NCI-H1105 treated with DMSO at 0.1 percent for 48 hours (cell line): ENCODE data around the gene ADCY7.

Source experiments
- DNase-seq: peaks from one replicate; lab custom pipeline; 2025; lab: John Stamatoyannopoulos, UW

The ADCY7 gene

DNA sequence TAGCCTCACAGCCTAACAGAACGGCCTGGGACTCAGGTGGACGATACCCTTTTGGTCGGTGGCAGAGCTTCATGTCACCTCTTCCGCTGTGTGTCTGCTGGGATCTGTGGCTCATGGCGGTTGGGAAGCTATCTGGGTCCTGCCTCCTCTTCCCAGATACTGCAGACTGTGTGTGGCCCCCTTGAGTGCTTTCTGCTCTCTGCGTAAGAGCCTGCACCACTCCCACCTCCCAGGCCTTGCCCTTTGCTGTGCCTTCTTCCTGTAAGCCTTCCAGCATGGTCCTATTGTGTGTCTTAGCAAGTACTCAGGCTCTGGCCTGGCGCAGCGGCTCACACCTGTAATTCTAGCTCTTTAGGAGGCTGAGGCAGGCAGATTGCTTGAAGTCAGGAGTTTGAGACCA is 17.5 kb upstream of the ADCY7 start:
- DNase-seq: no peak

DNA sequence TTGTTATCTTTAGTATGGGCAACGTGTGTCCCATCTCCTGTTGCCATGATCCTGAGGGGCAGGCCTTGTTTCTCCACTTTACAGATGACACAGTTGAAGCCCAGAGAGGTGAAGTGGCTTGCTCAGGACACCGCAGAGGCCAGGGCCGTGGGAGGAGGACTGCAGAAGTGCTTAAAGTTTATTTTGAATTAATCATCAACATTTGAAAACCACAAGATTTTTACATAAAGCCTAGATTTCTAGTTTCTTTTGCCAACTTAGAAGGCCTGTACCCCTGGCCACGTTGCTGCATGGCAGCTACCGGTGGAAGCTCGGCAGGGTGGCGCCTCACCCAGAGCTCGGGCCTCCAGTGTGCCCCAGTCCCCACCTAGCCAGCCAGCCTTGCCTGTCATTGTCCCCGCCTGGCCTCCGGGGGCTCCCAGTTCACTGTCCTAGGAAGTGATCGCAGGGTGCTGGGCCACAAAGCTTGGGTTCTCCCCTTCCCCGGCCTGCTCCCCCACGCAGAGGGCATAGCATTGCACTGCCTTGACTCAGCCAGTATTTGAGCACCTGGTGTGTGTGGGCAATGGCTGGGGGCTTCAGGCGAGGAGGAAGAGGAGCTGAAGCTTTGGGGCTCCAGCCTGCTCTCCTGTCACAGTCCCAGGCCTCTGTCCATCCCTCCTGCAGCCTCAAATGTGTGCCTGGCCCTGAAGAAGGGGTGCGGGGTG is 14.8 kb upstream of the ADCY7 start:
- no peak for DNase-seq

DNA sequence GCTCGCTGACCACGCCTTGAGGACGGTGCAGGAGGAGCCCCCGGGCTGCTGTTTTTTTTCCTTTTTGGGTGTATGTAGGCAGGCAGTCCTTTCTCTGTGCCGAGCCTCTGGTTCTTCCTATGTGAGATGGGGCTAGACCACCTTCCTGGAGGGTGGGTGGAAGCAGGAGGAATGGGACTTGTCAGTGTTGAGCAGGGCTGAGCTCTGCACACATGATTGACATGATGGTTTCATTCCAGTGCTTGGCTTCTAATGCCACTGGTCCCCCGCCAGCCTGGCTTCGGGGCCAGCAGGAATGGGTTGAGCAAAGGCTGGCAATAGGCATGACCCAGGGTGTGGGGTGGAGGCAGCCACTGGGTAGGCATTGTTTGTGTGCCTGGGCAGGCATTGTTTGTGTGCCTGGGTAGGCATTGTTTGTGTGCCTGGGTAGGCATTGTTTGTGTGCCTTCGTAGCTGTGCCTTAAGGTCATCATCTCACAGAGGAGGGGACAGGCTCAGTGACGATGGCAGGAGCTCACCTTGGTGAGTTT is 14.2 kb upstream of the ADCY7 start:
- DNase-seq: no peak

DNA sequence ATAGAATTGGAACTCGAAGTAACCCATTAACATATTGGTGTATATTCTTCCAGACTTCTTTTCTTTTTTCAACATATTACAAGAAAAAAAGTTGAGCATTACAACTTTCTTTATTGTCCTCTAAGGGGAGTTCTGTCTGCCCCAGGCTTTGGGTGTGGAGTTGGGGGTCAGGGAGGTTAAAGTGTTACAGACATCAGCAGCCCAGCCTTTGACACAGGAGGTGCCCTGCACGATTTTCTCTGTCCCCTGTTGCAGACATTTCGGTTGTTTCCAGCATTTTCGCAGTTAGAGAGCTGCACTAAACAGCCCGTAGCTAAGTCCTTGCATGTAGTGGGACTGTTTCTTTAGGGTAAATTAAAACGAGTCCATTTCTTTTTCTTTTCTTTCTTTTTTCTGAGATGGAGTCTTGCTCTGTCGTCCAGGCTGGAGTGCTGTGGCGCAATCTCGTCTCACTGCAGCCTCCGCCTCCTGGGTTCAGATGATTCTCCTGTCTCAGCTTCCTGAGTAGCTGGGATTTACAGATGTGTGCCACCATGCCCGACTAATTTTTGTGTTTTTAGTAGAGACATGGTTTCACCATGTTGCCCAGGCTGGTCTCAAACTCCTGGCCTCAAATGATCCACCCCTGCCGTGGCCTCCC is 13.4 kb upstream of the ADCY7 start:
- no peak for DNase-seq

DNA sequence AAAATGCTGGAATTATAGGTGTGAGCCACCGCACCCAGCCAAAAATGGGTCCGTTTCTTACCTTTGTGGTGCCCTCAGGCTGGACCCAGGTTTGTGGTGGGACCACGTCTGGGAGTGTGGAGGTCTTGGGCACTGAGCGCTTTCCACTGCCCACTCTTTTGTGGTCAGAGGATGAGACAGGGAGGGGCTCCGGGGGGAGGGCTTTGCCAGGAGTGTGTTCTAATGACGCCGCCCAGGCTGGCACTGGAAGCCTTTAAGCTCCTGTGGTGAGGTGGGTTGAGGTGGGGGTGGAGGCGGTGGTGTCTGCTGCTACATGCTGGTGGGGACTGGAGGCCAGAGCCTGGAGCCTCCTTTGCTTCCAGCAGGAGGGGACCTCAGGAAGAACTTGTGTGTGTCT is 12.8 kb upstream of the ADCY7 start:
- no peak for DNase-seq

DNA sequence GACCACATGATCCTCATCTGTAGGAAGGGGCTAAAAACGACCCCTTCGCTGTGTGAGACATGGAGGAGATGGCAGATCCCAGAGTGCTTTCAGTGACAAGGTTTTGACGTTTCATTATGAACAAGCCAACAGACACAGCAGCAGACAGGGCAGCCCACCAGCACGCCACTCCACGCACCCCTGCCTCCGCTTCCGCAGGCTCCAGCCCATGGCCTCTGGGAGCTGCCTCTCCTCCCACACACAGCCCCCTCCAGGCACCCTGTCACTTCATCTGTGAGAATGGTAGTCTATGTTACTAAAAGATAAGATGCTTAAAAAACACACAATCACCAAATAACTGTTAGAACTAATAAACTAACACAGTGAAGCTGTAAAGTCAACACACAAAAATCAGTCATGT is 12.3 kb upstream of the ADCY7 start:
- DNase-seq: no peak

DNA sequence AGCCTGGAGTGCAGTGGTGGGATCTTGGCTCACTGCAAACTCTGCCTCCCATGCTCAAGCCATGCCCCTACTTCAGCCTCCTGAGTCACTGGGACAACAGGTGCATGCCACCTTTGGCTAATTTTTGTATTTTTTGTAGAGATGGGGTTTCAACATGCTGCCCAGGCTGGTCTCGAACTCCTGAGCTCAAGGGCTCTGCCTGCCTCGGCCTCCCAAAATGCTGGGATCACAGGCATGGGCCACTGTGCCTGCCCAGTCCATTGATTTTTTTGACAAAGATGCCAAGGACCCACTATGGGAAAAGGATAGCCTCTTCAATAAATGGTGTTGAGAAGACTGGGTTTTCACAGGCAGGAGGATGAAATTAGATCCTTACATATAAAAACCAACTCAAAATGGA is 10.8 kb upstream of the ADCY7 start:
- no peak for DNase-seq

DNA sequence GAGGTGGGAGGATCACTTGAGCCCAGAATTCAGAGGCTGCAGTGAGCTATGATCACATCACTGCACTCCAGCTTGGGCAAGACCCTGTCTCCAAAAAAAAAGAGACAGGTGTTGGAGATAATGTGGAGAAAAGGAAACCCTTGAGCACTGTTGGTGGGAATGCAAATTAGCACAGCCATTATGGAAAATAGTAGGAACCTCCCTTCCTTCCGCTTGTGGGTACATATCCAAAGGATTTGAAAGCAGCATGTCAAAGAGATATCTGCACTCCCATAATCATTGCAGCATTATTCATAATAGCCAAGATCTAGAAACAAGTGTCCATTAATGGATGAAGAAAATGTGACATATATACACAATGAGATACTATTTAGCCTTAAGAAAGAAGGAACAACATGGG is 9.7 kb upstream of the ADCY7 start:
- no peak for DNase-seq

DNA sequence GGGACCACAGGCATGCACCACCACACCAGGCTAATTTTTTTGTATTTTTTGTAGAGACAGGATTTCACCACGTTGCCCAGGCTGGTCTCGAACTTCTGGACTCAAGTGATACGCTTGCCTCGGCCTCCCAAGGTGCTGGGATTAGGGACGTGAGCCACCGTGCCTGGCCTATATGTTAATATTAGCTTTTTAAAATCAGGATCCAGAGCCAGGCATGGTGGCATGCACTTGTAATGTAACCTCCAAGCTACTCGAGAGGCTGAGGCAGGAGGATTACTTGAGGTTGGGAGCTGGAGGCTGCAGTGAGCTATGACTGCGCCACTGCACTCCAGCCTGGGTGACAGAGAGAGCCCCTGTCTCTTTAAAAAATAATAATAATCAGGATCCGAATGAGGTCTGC is 8.5 kb upstream of the ADCY7 start:
- DNase-seq: no peak

DNA sequence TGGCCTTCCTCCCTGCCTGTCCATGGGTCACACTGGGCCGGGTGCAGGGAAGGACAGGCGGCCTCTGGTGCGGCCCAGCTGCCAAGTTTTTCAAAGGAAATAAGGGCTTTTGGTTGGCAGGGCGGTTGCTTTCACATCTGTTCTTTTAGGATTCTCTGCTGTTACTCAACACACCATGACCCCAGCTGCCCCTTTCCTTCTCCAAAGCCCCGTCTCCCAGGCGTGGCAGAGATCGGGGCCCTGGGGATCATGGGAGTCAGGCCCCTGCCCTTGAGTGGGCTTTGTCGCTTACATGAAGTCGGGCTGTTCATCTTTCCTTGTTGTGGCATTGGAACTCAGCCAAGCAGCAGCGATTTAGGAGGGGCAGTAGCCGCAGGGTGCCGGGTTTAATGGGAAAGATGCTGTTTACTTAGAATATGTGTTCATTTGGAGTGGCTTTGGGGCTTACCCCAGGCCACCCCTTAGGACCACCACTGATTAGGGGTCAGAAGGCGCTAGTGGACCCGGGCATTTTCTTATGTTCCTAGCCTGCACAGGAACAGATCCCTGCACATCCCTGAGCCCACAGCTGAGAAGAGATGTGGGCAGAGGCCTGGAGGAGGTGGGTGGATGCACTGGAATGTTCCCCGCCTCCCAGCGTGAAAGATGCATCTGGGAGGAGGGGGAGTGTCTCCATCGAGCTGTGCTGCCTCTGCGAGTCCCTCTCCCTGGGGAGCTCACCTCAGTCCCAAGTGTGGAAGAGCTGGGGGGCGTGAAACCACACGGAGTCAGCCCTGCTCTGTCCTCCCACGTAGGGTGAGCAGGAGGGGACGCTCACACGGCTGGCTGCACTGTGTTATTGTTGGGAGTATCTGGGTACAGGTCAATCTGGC is 6.8 kb upstream of the ADCY7 start:
- DNase-seq: peak; percentile 78

DNA sequence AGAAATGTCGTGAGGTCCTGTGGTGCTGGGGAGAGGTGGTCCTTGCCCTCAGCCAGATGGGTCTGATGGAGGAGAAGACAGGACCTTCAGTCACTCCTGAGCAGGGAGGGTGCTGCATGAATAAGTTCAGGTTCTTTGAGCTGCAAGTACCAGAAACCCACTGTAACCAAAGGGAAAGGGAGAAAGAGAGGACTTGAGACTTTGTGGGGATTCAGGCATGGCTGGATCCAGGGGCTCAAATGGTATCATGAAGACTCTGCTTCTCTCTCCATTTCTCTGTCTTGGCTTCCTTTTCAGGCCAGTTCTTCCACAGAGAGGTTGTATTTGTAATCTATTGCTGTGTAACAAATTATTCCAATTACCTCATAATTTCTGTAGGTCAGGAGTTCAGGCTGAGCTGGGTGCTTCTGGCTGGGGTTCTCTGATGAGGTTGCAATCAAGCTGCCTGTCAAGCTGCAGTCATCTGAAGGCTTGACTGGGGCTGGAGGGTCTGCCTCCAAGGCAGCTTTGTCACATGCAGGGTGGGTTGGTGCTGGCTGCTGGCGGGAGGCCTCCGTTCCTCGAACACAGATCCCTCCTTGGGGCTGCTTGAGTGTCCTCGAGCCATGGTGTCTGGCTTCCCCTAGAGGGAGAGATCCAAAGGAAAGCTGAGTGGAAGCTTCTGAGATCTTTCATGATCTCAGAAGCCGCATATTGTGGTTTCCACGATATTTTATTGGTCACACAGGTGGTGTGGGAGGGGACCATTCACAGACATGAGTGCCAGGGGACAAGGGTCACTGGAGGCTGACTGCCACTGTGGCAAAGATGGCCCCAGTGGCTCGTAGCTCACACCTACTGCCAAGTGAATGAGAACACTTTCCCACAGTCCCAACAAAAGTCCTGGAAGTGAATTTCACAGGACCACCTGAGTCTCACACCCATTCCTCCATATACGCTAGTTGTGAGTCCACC is 5.9 kb upstream of the ADCY7 start:
- no peak for DNase-seq

DNA sequence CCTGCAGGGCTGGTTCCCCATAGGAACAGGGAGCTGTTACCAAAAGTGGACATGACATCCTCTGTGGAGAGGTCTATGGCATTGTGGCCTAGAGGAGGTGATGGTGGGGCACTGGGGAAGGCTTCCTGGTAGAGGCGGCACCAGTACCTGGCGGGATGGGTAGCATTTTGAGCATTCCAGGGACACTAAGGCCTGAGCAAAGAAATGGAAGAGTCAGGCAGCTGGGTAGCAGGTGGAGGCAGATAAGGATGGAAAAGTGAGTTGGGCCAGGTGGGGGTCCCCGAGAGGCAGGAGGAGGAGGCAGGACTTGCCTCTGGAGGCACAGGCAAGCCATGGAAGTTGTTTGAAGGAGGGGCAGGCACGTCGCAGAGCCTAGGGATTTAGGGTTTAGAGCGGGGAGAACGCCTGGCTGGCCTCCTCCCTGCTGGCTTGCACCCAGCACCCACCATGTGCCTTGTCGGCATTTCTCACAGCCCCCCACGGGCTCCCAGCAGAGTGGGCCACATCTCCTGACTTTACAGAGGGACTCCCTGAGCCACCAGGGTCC is 5.1 kb upstream of the ADCY7 start:
- no peak for DNase-seq

DNA sequence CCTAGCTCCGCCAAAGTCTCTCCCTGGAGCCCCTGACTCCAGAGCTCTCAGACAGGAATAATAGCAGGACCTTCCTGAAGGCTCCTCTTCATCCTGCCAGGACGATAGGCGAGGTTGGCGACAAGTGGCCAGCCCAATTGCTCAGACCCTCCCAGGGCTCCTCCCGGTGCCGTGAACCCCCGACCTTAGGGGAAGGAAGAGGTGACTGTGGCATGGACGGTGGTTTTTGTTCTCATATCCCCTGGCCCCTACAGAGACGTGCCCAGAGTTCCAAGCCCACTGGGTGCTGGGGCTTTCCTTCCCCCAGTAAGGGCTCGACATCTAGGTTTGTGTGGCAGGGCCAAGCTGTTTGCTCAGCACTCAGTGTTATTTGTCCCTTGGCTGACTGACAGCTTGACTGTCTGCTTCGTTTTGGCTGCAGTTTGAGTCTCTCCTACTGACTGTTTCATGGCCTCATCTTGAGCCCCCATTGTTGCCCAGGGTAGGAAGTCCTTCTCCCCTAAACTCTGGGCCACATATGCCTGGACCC is 4.6 kb upstream of the ADCY7 start:
- DNase-seq: no peak

DNA sequence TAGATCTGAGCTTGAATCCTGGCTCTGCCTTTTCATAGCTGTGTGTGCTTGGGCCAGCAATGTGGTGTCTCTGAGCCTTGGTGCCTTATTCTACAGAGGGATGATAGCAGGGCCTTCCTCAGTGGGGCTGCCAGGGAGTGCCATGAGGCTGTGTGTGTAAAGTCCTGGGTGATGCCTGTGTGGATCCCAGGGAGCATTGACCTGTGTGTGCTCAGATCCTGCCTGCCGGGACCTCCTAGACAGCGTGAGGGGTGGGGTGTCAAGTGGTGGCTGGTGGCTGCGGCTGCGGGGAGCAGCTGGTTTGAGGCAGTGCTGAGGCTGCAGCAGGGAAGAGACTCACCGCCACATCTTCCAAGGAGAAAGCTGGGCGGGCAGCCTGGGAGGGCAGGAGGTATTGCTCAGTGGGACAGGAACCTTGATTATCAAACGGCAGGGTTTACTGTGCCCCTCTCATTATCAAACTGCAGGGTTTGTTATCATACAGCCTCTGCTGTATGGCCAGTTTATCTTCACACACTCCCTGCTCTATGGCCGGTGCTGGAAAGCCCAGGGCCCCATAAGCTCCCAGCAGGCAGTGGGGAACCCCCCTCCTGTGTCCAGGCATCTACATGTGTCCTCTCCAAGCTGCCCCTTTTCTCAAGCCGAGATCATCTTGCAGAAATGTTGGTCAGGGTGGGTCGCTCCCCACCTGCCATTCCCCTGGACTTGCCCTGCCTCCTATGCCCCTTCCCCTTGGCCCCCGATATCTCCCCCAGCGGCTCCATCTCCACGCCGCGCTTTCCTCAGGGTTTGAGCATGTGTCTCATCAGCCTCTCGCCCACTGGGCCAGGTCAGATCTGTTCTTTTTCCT is 3.1 kb upstream of the ADCY7 start:
- no peak for DNase-seq

DNA sequence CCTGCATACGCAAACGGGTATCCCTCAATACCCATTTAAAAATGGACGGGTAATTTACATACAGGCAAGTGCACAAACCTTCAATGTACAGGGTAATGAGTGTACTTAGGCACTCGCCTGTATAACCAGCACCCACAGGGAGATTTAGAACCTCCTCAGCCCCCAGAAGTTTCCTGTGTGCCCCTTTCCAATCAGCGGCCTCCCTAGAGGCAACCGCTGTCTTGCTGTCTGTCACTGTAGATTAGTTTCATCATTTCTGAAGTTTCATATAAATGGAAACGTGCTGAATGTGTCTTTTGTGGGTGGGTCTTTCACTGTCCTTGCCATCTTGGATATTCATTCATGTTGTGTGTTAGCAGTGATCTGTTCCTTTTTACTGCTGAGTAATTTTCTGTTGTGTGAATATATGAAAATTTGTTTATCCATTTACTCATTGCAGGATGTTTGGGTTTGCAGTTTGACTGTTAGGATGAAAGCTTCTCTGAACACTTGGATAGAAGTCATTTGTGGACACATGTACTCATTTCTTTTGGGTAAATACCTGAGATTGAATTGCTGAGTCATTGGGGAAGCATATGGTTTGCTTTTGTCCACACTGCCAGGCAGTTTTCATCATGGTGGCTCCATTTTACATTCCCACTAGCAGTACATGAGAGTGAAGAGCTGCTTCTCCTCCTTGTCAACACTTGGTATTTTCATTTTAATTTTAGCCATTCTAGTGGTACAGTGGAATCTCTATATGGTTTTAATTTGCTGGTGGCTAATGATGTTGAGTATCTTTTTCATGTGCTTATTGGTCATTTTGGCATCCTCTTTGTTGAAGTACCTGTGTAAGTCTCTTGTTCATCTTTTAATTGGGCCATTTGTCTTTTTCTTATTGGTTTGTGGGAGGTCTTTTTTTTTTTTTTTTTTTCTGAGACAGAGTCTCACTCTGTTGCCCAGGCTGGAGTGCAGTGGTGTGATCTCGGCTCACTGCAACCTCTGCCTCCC is 2.1 kb upstream of the ADCY7 start:
- no peak for DNase-seq

DNA sequence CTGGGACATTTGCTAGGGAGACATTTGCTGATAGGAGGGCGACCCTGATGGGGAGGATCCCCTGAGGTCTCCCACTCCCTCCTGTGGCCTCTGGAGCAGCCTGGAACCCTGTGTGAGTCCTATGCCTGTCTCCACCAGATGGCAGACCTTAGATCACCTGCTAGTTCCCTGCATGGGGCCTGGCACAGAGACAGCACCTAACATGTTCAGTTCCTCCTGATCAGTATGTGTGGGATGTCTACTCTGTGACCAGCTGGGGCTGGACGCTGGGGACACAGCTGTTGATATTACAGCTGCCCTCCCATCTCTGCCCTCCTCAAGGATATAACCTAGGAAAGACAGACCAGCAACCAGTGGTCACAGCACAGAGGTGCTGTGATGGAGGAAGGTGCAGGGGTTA is 1.1 kb upstream of the ADCY7 start:
- no peak for DNase-seq

DNA sequence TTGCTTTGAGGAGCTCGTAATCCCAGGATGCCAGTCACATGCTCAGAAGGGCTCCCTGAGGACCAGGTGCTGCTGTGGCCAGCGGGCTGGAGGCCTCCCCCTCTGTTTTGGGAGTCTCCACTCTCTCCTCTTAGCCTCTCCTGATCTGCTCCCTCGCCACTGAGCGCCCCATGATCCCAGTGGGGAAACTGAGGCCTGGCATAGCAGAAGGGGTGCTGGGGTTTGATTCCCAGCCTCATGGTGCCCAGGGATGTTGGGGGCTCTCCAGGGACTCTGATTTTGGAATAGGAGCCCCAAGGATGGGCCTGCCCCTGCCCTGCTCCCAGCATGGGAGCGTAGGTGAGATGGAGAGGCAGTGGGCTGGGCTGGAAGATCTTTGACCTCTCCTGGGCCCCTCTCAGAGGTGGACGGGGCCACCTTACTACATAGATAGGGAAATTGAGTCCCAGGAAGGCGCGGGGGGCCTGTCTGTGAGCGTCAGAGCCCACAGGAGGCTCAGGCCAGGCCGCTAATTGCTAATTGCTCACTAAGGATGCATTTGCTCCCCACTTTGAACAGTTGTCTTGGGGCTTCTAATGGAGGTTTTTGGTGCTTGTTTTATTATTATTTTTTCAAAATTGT is 525 bp upstream of the ADCY7 start:
- DNase-seq: no peak

DNA sequence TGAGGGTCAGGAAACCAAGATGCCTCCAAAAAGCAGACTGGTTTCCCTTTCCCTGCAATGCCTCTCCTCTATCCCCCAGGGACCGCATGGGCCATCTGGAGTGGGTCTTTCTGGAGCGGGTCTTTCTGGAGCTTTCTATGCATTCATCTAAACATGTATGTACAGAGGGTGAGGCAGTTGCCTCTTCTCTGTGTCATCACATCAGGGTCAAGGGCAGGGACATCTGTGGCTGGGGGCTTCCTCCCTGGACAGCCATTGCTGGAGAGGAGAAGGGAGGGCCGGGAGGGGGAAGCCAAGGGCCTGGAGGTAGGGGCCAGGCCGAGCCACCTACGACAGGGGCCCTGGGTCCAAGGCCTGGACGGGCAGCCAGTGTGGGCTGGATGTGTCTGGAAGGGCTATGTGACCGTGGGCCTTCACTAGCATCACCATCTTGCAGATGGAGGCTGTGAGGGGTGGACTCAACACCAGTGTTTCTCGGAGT is 840 bp downstream of the ADCY7 start:
- no peak for DNase-seq
